22Rv1 (cell line): ENCODE data around the gene SIGLEC7.

Source experiments
- H3K27ac ChIP-seq: fragments of 450-650 bp; 2 replicates; pipeline ENCODE4 v1.5.1; 2017
- CTCF ChIP-seq: fragments of 450-650 bp; IDR thresholded peaks from 2 replicates; pipeline ENCODE4 v1.5.1; 2017; ENCODE audit warnings: mild to moderate bottlenecking
- ZFX ChIP-seq: fragments of 450-650 bp; IDR thresholded peaks from 2 replicates; pipeline ENCODE4 v1.6.1; 2017; ENCODE audit warnings: antibody characterized with exemption, borderline replicate concordance

Gene SIGLEC7

DNA sequence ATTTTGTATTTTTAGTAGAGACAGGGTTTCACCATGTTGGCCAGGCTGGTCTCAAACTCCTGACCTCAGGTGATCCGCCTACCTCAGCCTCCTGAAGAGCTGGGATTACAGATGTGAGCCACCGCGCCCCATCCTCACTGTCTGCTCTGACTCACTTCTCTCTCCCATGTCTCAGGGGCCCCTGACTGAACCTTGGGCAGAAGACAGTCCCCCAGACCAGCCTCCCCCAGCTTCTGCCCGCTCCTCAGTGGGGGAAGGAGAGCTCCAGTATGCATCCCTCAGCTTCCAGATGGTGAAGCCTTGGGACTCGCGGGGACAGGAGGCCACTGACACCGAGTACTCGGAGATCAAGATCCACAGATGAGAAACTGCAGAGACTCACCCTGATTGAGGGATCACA is 12.4 kb upstream of the SIGLEC7 start:
- no peak for TF ChIP-seq CTCF
- no peak for TF ChIP-seq ZFX

GRCh38 chr19:51131780-51132680 is 10.1 kb upstream of the SIGLEC7 start:
- no peak overlapping the region for H3K27ac ChIP-seq
- TF ChIP-seq CTCF = peak; percentile 24
- no peak for TF ChIP-seq ZFX

More for the DNA sequence above, 12.4 kb upstream of the SIGLEC7 start:
- H3K27ac ChIP-seq = no peak overlapping the region

- TF ChIP-seq CTCF (no peak), ZFX (no peak)
- no peak overlapping the region for H3K27ac ChIP-seq
Observed at GRCh38 chr19:51135004-51135403, 7.1 kb upstream of the SIGLEC7 start.

- H3K27ac ChIP-seq = no peak overlapping the region
- TF ChIP-seq CTCF (no peak), ZFX (no peak)
Observed at GRCh38 chr19:51135986-51136762, 5.9 kb upstream of the SIGLEC7 start.

- H3K27ac ChIP-seq = no peak overlapping the region
- TF ChIP-seq ZFX = no peak
- no peak for TF ChIP-seq CTCF
Observed at GRCh38 chr19:51136851-51137551, 5.1 kb upstream of the SIGLEC7 start.

GRCh38 chr19:51137792-51138425 is 4.2 kb upstream of the SIGLEC7 start:
- H3K27ac ChIP-seq = no peak overlapping the region
- TF ChIP-seq CTCF = no peak
- TF ChIP-seq ZFX = no peak
